Transverse colon (tissue), 4 donors: ENCODE results near the gene LRBA.

Source experiments
- EP300 ChIP-seq: sonication (generic); formaldehyde crosslinking; IDR thresholded peaks from one replicate; pipeline ENCODE4 v1.6.1; 2017; ENCODE audit warnings: antibody characterized with exemption, low read depth
- POLR2A ChIP-seq: fragments of 450-650 bp; IDR thresholded peaks from one replicate; pipeline ENCODE4 v1.6.1; 2016; ENCODE audit warnings: antibody characterized with exemption, mild to moderate bottlenecking, moderate library complexity
- POLR2AphosphoS5 ChIP-seq, 3 donors: sonication (generic); formaldehyde crosslinking; IDR thresholded peaks; one replicate each; pipeline ENCODE4 v1.6.1; 2016; ENCODE audit warnings: antibody characterized with exemption in 3 of 3
- TF ChIP-seq, protein P1 (sequence below), 5 experiments: fragments of 200-600 bp in 3 of 5; fragments of 450-650 bp in 2 of 5; sonication (generic) in 3 of 5; IDR thresholded peaks; 1 replicate in 2 of 5; 2 replicates in 3 of 5; pipeline ENCODE4 v1.5.1; 2016 to 2017; ENCODE audit warnings: antibody characterized with exemption in 5 of 5, inconsistent platforms in 3 of 5, mild to moderate bottlenecking in 2 of 5, moderate library complexity in 1 of 5

DNA sequence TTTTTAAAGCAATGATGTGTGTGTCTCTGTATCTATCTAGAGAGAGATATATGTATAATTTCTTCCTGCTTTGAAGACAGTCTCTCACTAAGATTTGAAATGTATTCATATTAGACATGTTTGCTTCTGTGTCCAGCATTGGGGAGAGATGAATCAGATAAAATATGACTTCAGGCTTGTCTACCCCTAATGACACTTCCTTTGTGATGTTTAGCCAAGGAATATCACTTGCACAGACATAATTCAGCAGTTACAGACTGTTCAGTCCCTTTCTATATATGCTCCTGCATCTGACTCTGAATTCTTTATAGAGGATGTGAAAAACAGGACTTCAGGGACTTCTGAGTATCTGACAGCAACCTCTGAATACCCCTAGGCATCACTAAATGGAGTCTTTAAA lies 778.5 kb downstream of the LRBA start:
- TF ChIP-seq, protein P1, sequence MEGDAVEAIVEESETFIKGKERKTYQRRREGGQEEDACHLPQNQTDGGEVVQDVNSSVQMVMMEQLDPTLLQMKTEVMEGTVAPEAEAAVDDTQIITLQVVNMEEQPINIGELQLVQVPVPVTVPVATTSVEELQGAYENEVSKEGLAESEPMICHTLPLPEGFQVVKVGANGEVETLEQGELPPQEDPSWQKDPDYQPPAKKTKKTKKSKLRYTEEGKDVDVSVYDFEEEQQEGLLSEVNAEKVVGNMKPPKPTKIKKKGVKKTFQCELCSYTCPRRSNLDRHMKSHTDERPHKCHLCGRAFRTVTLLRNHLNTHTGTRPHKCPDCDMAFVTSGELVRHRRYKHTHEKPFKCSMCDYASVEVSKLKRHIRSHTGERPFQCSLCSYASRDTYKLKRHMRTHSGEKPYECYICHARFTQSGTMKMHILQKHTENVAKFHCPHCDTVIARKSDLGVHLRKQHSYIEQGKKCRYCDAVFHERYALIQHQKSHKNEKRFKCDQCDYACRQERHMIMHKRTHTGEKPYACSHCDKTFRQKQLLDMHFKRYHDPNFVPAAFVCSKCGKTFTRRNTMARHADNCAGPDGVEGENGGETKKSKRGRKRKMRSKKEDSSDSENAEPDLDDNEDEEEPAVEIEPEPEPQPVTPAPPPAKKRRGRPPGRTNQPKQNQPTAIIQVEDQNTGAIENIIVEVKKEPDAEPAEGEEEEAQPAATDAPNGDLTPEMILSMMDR (IDR thresholded peaks at IDR 0.05) = no peak
- TF ChIP-seq POLR2A (no peak), POLR2AphosphoS5 (IDR thresholded peaks at IDR 0.05) (no peak), EP300 (no peak)
